MCF 10A (cell line): ENCODE measurements around the gene NEAT1. TPM values are rescaled to one million over a fixed set of nuclear protein-coding genes. Genes with fewer than 3 reads are reported as not detected.

Experiments
- BruUV-seq: library from RNA; stranded (reverse); fragments of 400-500 nt; replicated peaks from 2 replicates; lab custom pipeline; 2021; lab: Mats Ljungman, UMichigan
- CTCF ChIA-PET: fragments of 300-600 bp; sonication (Branson Sonifier 250); formaldehyde crosslinking; extraction: SDS; loops from one replicate; lab custom pipeline; 2021; ENCODE audit warnings: antibody characterized with exemption, inconsistent platforms; lab: Yijun Ruan, JAX
- POLR2A ChIA-PET: fragments of 300-600, 350-650 bp; sonication (Branson Sonifier 250); formaldehyde crosslinking; extraction: SDS; loops from one replicate; lab custom pipeline; 2020; ENCODE audit warnings: antibody characterized with exemption, inconsistent platforms; lab: Yijun Ruan, JAX
- DNase-seq: peaks from one replicate; pipeline ENCODE4 v3.0.0-alpha.2; 2018; ENCODE audit not compliant: unreplicated experiment
- H3K27ac Mint-ChIP-seq: one replicate; pipeline ENCODE4 v1.8.0; 2022; ENCODE audit warnings: mild to moderate bottlenecking, low read depth, mixed read lengths; ENCODE audit not compliant: unreplicated experiment
- H3K27me3 Mint-ChIP-seq: one replicate; pipeline ENCODE4 v1.8.0; 2022; ENCODE audit warnings: mixed read lengths; ENCODE audit not compliant: insufficient read depth, unreplicated experiment
- H3K36me3 Mint-ChIP-seq: one replicate; pipeline ENCODE4 v1.8.0; 2022; ENCODE audit warnings: mild to moderate bottlenecking, moderate library complexity, mixed read lengths; ENCODE audit not compliant: insufficient read depth, unreplicated experiment
- H3K4me1 Mint-ChIP-seq: one replicate; pipeline ENCODE4 v1.8.0; 2022; ENCODE audit warnings: mixed read lengths; ENCODE audit not compliant: insufficient read depth, unreplicated experiment
- H3K4me3 Mint-ChIP-seq: one replicate; pipeline ENCODE4 v1.8.0; 2022; ENCODE audit warnings: mild to moderate bottlenecking, moderate library complexity, mixed read lengths; ENCODE audit not compliant: unreplicated experiment
- H3K9me3 Mint-ChIP-seq: one replicate; pipeline ENCODE4 v1.8.0; 2022; ENCODE audit warnings: mixed read lengths; ENCODE audit not compliant: unreplicated experiment
- CTCF ChIP-seq: fragments of 200-600 bp; IDR thresholded peaks from one replicate; pipeline ENCODE4 v1.8.0; 2022; ENCODE audit warnings: antibody characterized with exemption, mild to moderate bottlenecking; ENCODE audit not compliant: unreplicated experiment
- intact Hi-C: fragments of 100-400 bp; cut with micrococcal nuclease; formaldehyde crosslinking; loops from 2 replicates; pipeline ENCODE4 v1.14.1; 2022
- total RNA-seq: library from RNA; stranded (reverse); gene quantifications from 2 replicates; pipeline ENCODE4 v1.2.3, GENCODE V29; 2022

NEAT1 gene
- total RNA-seq, 1 experiment from 2014 or later = 1,026 TPM

GRCh38 chr11:65445604-65446445 lies 23.2 kb downstream of the NEAT1 start:
- Mint-ChIP-seq H3K4me1 (peaks cover 37% of the 10 kb centered on the region), H3K4me3 (no peak overlapping the region), H3K36me3 (peaks cover 100% of the 10 kb centered on the region), H3K27me3 (no peaks in the 10 kb centered on the region), H3K27ac (peak overlapping the region; percentile 93), H3K9me3 (no peaks in the 10 kb centered on the region)
- BruUV-seq = no TSS peak
- TF ChIP-seq CTCF = no peak
- CTCF ChIA-PET = interaction anchor here (0.7 to 2.5 kb wide), 4 partner anchors 32 to 442 kb away, joined by 3 to 11 read pairs (median 3); partner anchors contain the start of gene FIBP
- intact Hi-C loops = no loop called here
- peak; percentile 49 for DNase-seq
- POLR2A ChIA-PET = interaction anchor here (1.0 to 11.6 kb wide), 11 partner anchors 10 to 63 kb away, joined by 3 to 391 read pairs (median 57); partner anchors contain the start of genes MALAT1 and NEAT1

- no TSS peak for BruUV-seq
- DNase-seq = peak; percentile 55
- intact Hi-C loops = no loop called here
- POLR2A ChIA-PET = interaction anchor here (1.0 to 11.6 kb wide), 15 partner anchors 11 to 124 kb away, joined by 3 to 391 read pairs (median 12); partner anchors contain the start of genes MALAT1, NEAT1 and ZNRD2
- Mint-ChIP-seq H3K36me3 (peaks cover 95% of the 10 kb centered on the region), H3K9me3 (no peaks in the 10 kb centered on the region), H3K27me3 (no peaks in the 10 kb centered on the region), H3K4me3 (no peak overlapping the region), H3K4me1 (peaks cover 33% of the 10 kb centered on the region), H3K27ac (peak overlapping the region; percentile 93)
- CTCF ChIA-PET = interaction anchor here (0.7 to 2.5 kb wide), 6 partner anchors 32 to 441 kb away, joined by 3 to 11 read pairs (median 3); partner anchors contain the start of gene FIBP
- no peak for TF ChIP-seq CTCF
These were observed 24.1 kb downstream of the NEAT1 start for GRCh38 chr11:65446446-65447277.

- CTCF ChIA-PET = interaction anchor here (1.0 to 2.5 kb wide), 3 partner anchors 31 to 62 kb away, joined by 3 to 11 read pairs (median 4); no protein-coding TSS in a partner anchor
- H3K9me3 Mint-ChIP-seq = no peaks in the 10 kb centered on the region
- no peak overlapping the region for H3K4me3 Mint-ChIP-seq
- H3K36me3 Mint-ChIP-seq = peaks cover 93% of the 10 kb centered on the region
- no peaks in the 10 kb centered on the region for H3K27me3 Mint-ChIP-seq
- peak; percentile 50 for DNase-seq
- no TSS peak for BruUV-seq
- intact Hi-C loops = no loop called here
- TF ChIP-seq CTCF = no peak
- POLR2A ChIA-PET = interaction anchor here (0.8 to 11.6 kb wide), 15 partner anchors 9 to 122 kb away, joined by 3 to 391 read pairs (median 12); partner anchors contain the start of genes MALAT1, NEAT1, SLC25A45 and ZNRD2
- H3K27ac Mint-ChIP-seq = peak overlapping the region; percentile 93
- H3K4me1 Mint-ChIP-seq = peaks cover 26% of the 10 kb centered on the region
These were observed 25.4 kb downstream of the NEAT1 start for GRCh38 chr11:65448074-65448417.
